WTC11 (cell line): ENCODE data around the gene STAT3. TPM values are rescaled to one million over a fixed set of nuclear protein-coding genes. Genes with fewer than 3 reads are reported as not detected.
"Not testable (repeated sequence)": the region's sequence is repeated elsewhere in the genome, so short reads cannot be mapped to it uniquely, and the experiment has no call there.

Experiments used
- ATAC-seq: fragments of 200-7000 bp; cut with Tn5 transposase; 2 replicates; pipeline ENCODE4 v1.10.0; 2021; ENCODE audit warnings: mild to moderate bottlenecking, moderate library complexity
- CTCF ChIA-PET: fragments of 300-600 bp; sonication (Branson Sonifier 250); formaldehyde crosslinking; loops from one replicate; lab custom pipeline; 2021; ENCODE audit warnings: antibody characterized with exemption; lab: Charles Lee
- POLR2A ChIA-PET: fragments of 350-600 bp; sonication (Branson Sonifier 250); formaldehyde crosslinking; loops from one replicate; lab custom pipeline; 2021; ENCODE audit warnings: antibody characterized with exemption; lab: Charles Lee
- DNase-seq: peaks from one replicate; pipeline ENCODE4 v3.0.0; 2021; ENCODE audit warnings: low spot score
- H3K27ac Mint-ChIP-seq: 2 replicates; pipeline ENCODE4 v1.8.0; 2021; ENCODE audit warnings: mixed read lengths
- H3K27me3 Mint-ChIP-seq: 2 replicates; pipeline ENCODE4 v1.8.0; 2021; ENCODE audit warnings: low read depth, mild to moderate bottlenecking, moderate library complexity, mixed read lengths
- H3K36me3 Mint-ChIP-seq: 2 replicates; pipeline ENCODE4 v1.8.0; 2021; ENCODE audit warnings: mixed read lengths
- H3K4me1 Mint-ChIP-seq: 2 replicates; pipeline ENCODE4 v1.8.0; 2022; ENCODE audit warnings: mixed read lengths
- H3K4me3 Mint-ChIP-seq: 2 replicates; pipeline ENCODE4 v1.8.0; 2021; ENCODE audit warnings: mild to moderate bottlenecking, moderate library complexity, mixed read lengths
- H3K9me3 Mint-ChIP-seq: 2 replicates; pipeline ENCODE4 v1.8.0; 2021; ENCODE audit warnings: mixed read lengths
- ATF2 ChIP-seq: sonication (generic); formaldehyde crosslinking; IDR thresholded peaks from 2 replicates; pipeline ENCODE4 v1.8.1; 2022; ENCODE audit warnings: low read depth, missing genetic modification reagents, borderline replicate concordance
- CBFB ChIP-seq: sonication (generic); formaldehyde crosslinking; IDR thresholded peaks from 2 replicates; pipeline ENCODE4 v1.8.1; 2022; ENCODE audit warnings: mild to moderate bottlenecking, low read depth, missing genetic modification reagents
- CREB1 ChIP-seq: sonication (generic); formaldehyde crosslinking; IDR thresholded peaks from 2 replicates; pipeline ENCODE4 v1.8.0; 2023; ENCODE audit warnings: mild to moderate bottlenecking, missing genetic modification reagents
- CREM ChIP-seq: sonication (generic); formaldehyde crosslinking; IDR thresholded peaks from 2 replicates; pipeline ENCODE4 v1.8.1; 2022; ENCODE audit warnings: mild to moderate bottlenecking, missing genetic modification reagents, moderate library complexity
- E2F1 ChIP-seq: sonication (generic); formaldehyde crosslinking; IDR thresholded peaks from 2 replicates; pipeline ENCODE4 v1.8.0; 2022; ENCODE audit warnings: mild to moderate bottlenecking, missing genetic modification reagents
- GABPB1 ChIP-seq: sonication (generic); formaldehyde crosslinking; IDR thresholded peaks from 2 replicates; pipeline ENCODE4 v1.8.1; 2023; ENCODE audit warnings: mild to moderate bottlenecking, missing genetic modification reagents
- GRHL2 ChIP-seq: fragments of 250-450 bp; sonication (Bioruptor Pico); IDR thresholded peaks from 2 replicates; pipeline ENCODE4 v1.8.0; 2022; ENCODE audit warnings: mild to moderate bottlenecking, moderate library complexity; ENCODE audit not compliant: insufficient replicate concordance, severe bottlenecking
- HMGXB4 ChIP-seq: sonication (generic); formaldehyde crosslinking; IDR thresholded peaks from 2 replicates; pipeline ENCODE4 v1.8.1; 2023; ENCODE audit warnings: mild to moderate bottlenecking, moderate library complexity, missing genetic modification reagents
- MYBL2 ChIP-seq: sonication (generic); formaldehyde crosslinking; IDR thresholded peaks from 2 replicates; pipeline ENCODE4 v1.8.1; 2023; ENCODE audit warnings: mild to moderate bottlenecking, moderate library complexity, missing genetic modification reagents
- NFYB ChIP-seq: sonication (generic); formaldehyde crosslinking; conservative IDR thresholded peaks from 2 replicates; pipeline ENCODE4 v1.8.0; 2022; ENCODE audit warnings: low read depth, missing genetic modification reagents
- NR1H2 ChIP-seq: sonication (generic); formaldehyde crosslinking; IDR thresholded peaks from 2 replicates; pipeline ENCODE4 v1.9.0; 2021; ENCODE audit warnings: mild to moderate bottlenecking, moderate library complexity, missing genetic modification reagents
- NR2C2 ChIP-seq: sonication (generic); formaldehyde crosslinking; IDR thresholded peaks from 2 replicates; pipeline ENCODE4 v1.8.0; 2022; ENCODE audit warnings: mild to moderate bottlenecking, missing genetic modification reagents
- RORB ChIP-seq: fragments of 250-450 bp; sonication (Bioruptor Pico); IDR thresholded peaks from 2 replicates; pipeline ENCODE4 v1.9.0; 2021; ENCODE audit warnings: mild to moderate bottlenecking
- SOX15 ChIP-seq: fragments of 250-450 bp; sonication (Bioruptor Pico); IDR thresholded peaks from 2 replicates; pipeline ENCODE4 v1.9.0; 2021; ENCODE audit warnings: mild to moderate bottlenecking
- TEAD4 ChIP-seq: sonication (generic); formaldehyde crosslinking; IDR thresholded peaks from 2 replicates; pipeline ENCODE4 v1.8.0; 2022; ENCODE audit warnings: mild to moderate bottlenecking, missing genetic modification reagents
- TP53 ChIP-seq: sonication (generic); formaldehyde crosslinking; IDR thresholded peaks from 2 replicates; pipeline ENCODE4 v1.8.1; 2023; ENCODE audit warnings: mild to moderate bottlenecking, missing genetic modification reagents
- ZNF232 ChIP-seq: sonication (generic); formaldehyde crosslinking; IDR thresholded peaks from 2 replicates; pipeline ENCODE4 v1.8.0; 2022; ENCODE audit warnings: mild to moderate bottlenecking, missing genetic modification reagents
- total RNA-seq: library from RNA; stranded (reverse); gene quantifications from 3 replicates; pipeline ENCODE4 v1.2.3, GENCODE V29; 2021

STAT3 gene
- total RNA-seq, 1 experiment from 2014 or later = 98.0 TPM

GRCh38 chr17:42361781-42362186 lies 26.5 kb downstream of the STAT3 start:
- POLR2A ChIA-PET = interaction anchor here (0.5 to 0.6 kb wide), 2 partner anchors 19 to 41 kb away, joined by 3 read pairs; no protein-coding TSS in a partner anchor
- 0 out of 2 replicates have a peak overlapping the region, but pooled peaks have one; percentile 2 for H3K4me3 Mint-ChIP-seq
- H3K4me1 Mint-ChIP-seq = peaks cover 47% of the 10 kb centered on the region
- TF ChIP-seq MYBL2 (CRISPR knock-in tag) (no peak), GABPB1 (CRISPR knock-in tag) (no peak), CREM (CRISPR knock-in tag) (no peak), CREB1 (CRISPR knock-in tag) (no peak), E2F1 (CRISPR knock-in tag) (no peak), GRHL2 (CRISPR knock-in tag) (no peak), RORB (CRISPR knock-in tag) (no peak), HMGXB4 (CRISPR knock-in tag) (no peak)
- no peak for DNase-seq
- CTCF ChIA-PET = interaction anchor here (0.9 to 2.4 kb wide), 10 partner anchors 12 to 166 kb away, joined by 3 to 10 read pairs (median 5); no protein-coding TSS in a partner anchor
- no peaks in the 10 kb centered on the region for H3K36me3 Mint-ChIP-seq
- no peaks in the 10 kb centered on the region for H3K9me3 Mint-ChIP-seq
- no peaks in the 10 kb centered on the region for H3K27me3 Mint-ChIP-seq
- peak; percentile 33; the same call in 1 of the 2 replicates for ATAC-seq
- no peak overlapping the region for H3K27ac Mint-ChIP-seq

GRCh38 chr17:42360388-42360787 lies 27.9 kb downstream of the STAT3 start:
- H3K4me1 Mint-ChIP-seq = peaks cover 39% of the 10 kb centered on the region
- not testable (repeated sequence) for H3K4me3 Mint-ChIP-seq, H3K27me3 Mint-ChIP-seq, ATAC-seq, DNase-seq, H3K36me3 Mint-ChIP-seq, H3K27ac Mint-ChIP-seq, H3K9me3 Mint-ChIP-seq
- CTCF ChIA-PET = interaction anchor here (1.0 to 2.4 kb wide), 6 partner anchors 11 to 167 kb away, joined by 3 to 10 read pairs (median 5); no protein-coding TSS in a partner anchor
- POLR2A ChIA-PET = interaction anchor here (0.6 to 0.7 kb wide), 2 partner anchors 134 to 136 kb away, joined by 3 read pairs; no protein-coding TSS in a partner anchor

GRCh38 chr17:42359133-42359532 lies 29.1 kb downstream of the STAT3 start:
- Mint-ChIP-seq H3K36me3 (no peaks in the 10 kb centered on the region), H3K27me3 (no peaks in the 10 kb centered on the region), H3K4me1 (peaks cover 39% of the 10 kb centered on the region), H3K9me3 (no peaks in the 10 kb centered on the region), H3K4me3 (no peak overlapping the region), H3K27ac (no peak overlapping the region)
- ATAC-seq (no peak), DNase-seq (no peak)
- no peak for TF ChIP-seq NR2C2
- TF ChIP-seq NFYB = no peak
- no peak for TF ChIP-seq CBFB (CRISPR knock-in tag)
- TF ChIP-seq TP53 (CRISPR knock-in tag) = no peak
- no peak for TF ChIP-seq ATF2 (CRISPR knock-in tag)
- no peak for TF ChIP-seq SOX15 (CRISPR knock-in tag)
- no peak for TF ChIP-seq NR1H2 (CRISPR knock-in tag)
- no peak for TF ChIP-seq TEAD4 (CRISPR knock-in tag)
- no peak for TF ChIP-seq ZNF232 (CRISPR knock-in tag)
- CTCF ChIA-PET = interaction anchor here (0.6 to 1.5 kb wide), 6 partner anchors 30 to 157 kb away, joined by 3 to 10 read pairs (median 3); no protein-coding TSS in a partner anchor
- POLR2A ChIA-PET = interaction anchor here (0.7 to 1.5 kb wide), 2 partner anchors 64 to 155 kb away, joined by 3 to 7 read pairs; partner anchors contain the start of gene CAVIN1
